Endodermal cell (in vitro differentiated cells): Measurements from ENCODE around the gene IL31RA. TPM values are rescaled to one million over a fixed set of nuclear protein-coding genes. Genes with fewer than 3 reads are reported as not detected.
"Not testable (repeated sequence)": the region's sequence is repeated elsewhere in the genome, so short reads cannot be mapped to it uniquely, and the experiment has no call there.

Experiments used
- DNase-seq: peaks from one replicate; pipeline ENCODE4 v3.0.0-alpha.2; 2017
- H3K27ac ChIP-seq: 2 replicates; pipeline ENCODE4 v1.5.1; 2013; ENCODE audit warnings: mild to moderate bottlenecking, low read depth, low read length, moderate library complexity
- H3K27me3 ChIP-seq: 2 replicates; pipeline ENCODE4 v1.6.1; 2013; ENCODE audit warnings: mild to moderate bottlenecking, low read length, moderate library complexity; ENCODE audit not compliant: insufficient read depth, control insufficient read depth, poor library complexity, severe bottlenecking
- H3K36me3 ChIP-seq: 2 replicates; pipeline ENCODE4 v1.7.0; 2013; ENCODE audit warnings: mild to moderate bottlenecking, low read length, moderate library complexity; ENCODE audit not compliant: control insufficient read depth, insufficient read depth
- H3K4me1 ChIP-seq: one replicate; pipeline ENCODE4 v1.7.0; 2013; ENCODE audit warnings: low read length; ENCODE audit not compliant: control insufficient read depth, insufficient read depth
- H3K4me3 ChIP-seq: 2 replicates; pipeline ENCODE4 v1.5.1; 2013; ENCODE audit warnings: mild to moderate bottlenecking, low read length, moderate library complexity
- H3K9ac ChIP-seq: 2 replicates; pipeline ENCODE4 v1.6.1; 2013; ENCODE audit warnings: mild to moderate bottlenecking, low read length, moderate library complexity; ENCODE audit not compliant: poor library complexity, severe bottlenecking; ENCODE audit errors: extremely low read depth
- H3K9me3 ChIP-seq: 2 replicates; pipeline ENCODE4 v1.6.1; 2013; ENCODE audit warnings: mild to moderate bottlenecking, low read length, moderate library complexity; ENCODE audit not compliant: control insufficient read depth
- H3K27ac Mint-ChIP-seq: 2 replicates; pipeline ENCODE4 v1.8.0; 2020; ENCODE audit warnings: mixed read lengths
- H3K27me3 Mint-ChIP-seq: 2 replicates; pipeline ENCODE4 v1.8.0; 2021; ENCODE audit warnings: mild to moderate bottlenecking, mixed read lengths; ENCODE audit not compliant: insufficient read depth
- H3K36me3 Mint-ChIP-seq: 2 replicates; pipeline ENCODE4 v1.8.0; 2020; ENCODE audit warnings: low read depth, mixed read lengths
- H3K4me1 Mint-ChIP-seq: 2 replicates; pipeline ENCODE4 v1.8.0; 2020; ENCODE audit warnings: mixed read lengths
- H3K4me3 Mint-ChIP-seq: 2 replicates; pipeline ENCODE4 v1.8.0; 2020; ENCODE audit warnings: mild to moderate bottlenecking, moderate library complexity, mixed read lengths
- H3K9me3 Mint-ChIP-seq: 2 replicates; pipeline ENCODE4 v1.8.0; 2020; ENCODE audit warnings: mild to moderate bottlenecking, mixed read lengths
- WGBS, 2 experiments: methylation state at CpG; one replicate each; pipeline versions ENCODE4 v1.1.5 to v1.1.7; 2013; ENCODE audit warnings: missing lambda C conversion rate in 2 of 2, mixed read lengths in 1 of 2; ENCODE audit not compliant: insufficient coverage in 1 of 2, insufficient read length in 1 of 2; 5-methylcytosine and 5-hydroxymethylcytosine counted together
- total RNA-seq, 2 donors: library from RNA; stranded (reverse); fragmentation: NEBNext Ultra II Directional in 1 of 2; extraction: Animal tissue kit (Norgen Biotek cat#: 25700) in 1 of 2; gene quantifications; 2 replicates in 1 of 2; 3 replicates in 1 of 2; pipeline ENCODE4 v1.2.1, GENCODE V29; 2021
- TF ChIP-seq, protein P1 (sequence below): fragments of 200-600 bp; sonication (generic); conservative IDR thresholded peaks from 2 replicates; pipeline ENCODE4 v1.5.0; 2021; ENCODE audit warnings: antibody characterized with exemption, mild to moderate bottlenecking

IL31RA gene
- total RNA-seq, 2 donors from 2014 or later: not detected

- peaks cover 6% of the 10 kb centered on the region for H3K36me3 Mint-ChIP-seq
- TF ChIP-seq, protein P1, sequence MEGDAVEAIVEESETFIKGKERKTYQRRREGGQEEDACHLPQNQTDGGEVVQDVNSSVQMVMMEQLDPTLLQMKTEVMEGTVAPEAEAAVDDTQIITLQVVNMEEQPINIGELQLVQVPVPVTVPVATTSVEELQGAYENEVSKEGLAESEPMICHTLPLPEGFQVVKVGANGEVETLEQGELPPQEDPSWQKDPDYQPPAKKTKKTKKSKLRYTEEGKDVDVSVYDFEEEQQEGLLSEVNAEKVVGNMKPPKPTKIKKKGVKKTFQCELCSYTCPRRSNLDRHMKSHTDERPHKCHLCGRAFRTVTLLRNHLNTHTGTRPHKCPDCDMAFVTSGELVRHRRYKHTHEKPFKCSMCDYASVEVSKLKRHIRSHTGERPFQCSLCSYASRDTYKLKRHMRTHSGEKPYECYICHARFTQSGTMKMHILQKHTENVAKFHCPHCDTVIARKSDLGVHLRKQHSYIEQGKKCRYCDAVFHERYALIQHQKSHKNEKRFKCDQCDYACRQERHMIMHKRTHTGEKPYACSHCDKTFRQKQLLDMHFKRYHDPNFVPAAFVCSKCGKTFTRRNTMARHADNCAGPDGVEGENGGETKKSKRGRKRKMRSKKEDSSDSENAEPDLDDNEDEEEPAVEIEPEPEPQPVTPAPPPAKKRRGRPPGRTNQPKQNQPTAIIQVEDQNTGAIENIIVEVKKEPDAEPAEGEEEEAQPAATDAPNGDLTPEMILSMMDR: no peak
- WGBS, 2 experiments: 94 to 96% methylated on average over 4 to 6 of the region's 6 CpGs
These were observed 84.2 kb downstream of the IL31RA start for GRCh38 chr5:55935371-55935770.

DNA sequence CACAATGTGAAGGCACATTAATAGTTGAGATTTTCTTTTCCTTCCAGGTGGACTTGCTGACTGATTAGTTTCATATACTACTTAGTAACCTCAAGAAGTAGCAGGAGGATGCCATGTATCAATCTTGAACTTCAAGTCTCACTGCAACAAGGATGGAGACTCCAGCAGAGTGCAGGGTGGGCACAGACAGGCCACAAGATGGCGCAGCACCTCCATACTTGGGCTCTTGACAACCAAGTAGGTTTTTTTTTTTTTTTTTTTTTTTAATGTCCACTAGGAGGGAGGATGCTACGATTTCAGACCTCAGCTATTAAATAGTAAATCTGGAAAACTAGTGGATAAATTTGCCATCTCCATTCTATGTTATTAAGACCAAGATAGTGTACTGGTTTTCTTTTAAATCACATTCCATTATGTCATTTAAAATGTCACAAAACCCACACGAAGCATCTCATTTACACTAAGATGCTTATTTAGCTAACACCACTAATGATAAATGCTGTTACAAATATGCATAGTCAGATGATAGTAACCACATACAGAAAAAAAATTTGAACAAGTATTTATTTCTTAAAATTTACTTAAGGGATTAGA is 85.0 kb downstream of the IL31RA start:
- H3K27me3 ChIP-seq: no peaks in the 10 kb centered on the region
- no peaks in the 10 kb centered on the region for H3K4me1 ChIP-seq
- H3K27ac Mint-ChIP-seq: no peak overlapping the region
- H3K27ac ChIP-seq: no peak overlapping the region
- no peaks in the 10 kb centered on the region for H3K4me1 Mint-ChIP-seq
- H3K27me3 Mint-ChIP-seq: no peaks in the 10 kb centered on the region
- H3K9me3 ChIP-seq: no peaks in the 10 kb centered on the region
- H3K4me3 ChIP-seq: no peak overlapping the region
- H3K9me3 Mint-ChIP-seq: no peaks in the 10 kb centered on the region
- no peak overlapping the region for H3K9ac ChIP-seq
- TF ChIP-seq, protein P1: peak; percentile 94
- WGBS, 2 experiments: 0 to 80% methylated on average over 1 of the region's 3 CpGs
- DNase-seq: peak; percentile 95
- no peak overlapping the region for H3K4me3 Mint-ChIP-seq
- peaks cover 46% of the 10 kb centered on the region for H3K36me3 ChIP-seq
- peaks cover 9% of the 10 kb centered on the region for H3K36me3 Mint-ChIP-seq

More at GRCh38 chr5:55935371-55935770, 84.2 kb downstream of the IL31RA start:
- Histone ChIP-seq H3K9ac (no peak overlapping the region), H3K4me3 (no peak overlapping the region), H3K9me3 (no peaks in the 10 kb centered on the region), H3K4me1 (no peaks in the 10 kb centered on the region), H3K27ac (no peak overlapping the region), H3K27me3 (no peaks in the 10 kb centered on the region), H3K36me3 (peaks cover 38% of the 10 kb centered on the region)
- Mint-ChIP-seq H3K9me3 (no peaks in the 10 kb centered on the region), H3K4me3 (no peak overlapping the region), H3K27me3 (no peaks in the 10 kb centered on the region), H3K27ac (no peak overlapping the region), H3K4me1 (no peaks in the 10 kb centered on the region)
- no peak for DNase-seq

GRCh38 chr5:55937598-55937997 is 86.4 kb downstream of the IL31RA start:
- H3K27ac Mint-ChIP-seq, H3K27me3 ChIP-seq, H3K27me3 Mint-ChIP-seq, H3K4me3 Mint-ChIP-seq, H3K4me1 ChIP-seq, H3K4me1 Mint-ChIP-seq, H3K9me3 Mint-ChIP-seq, H3K27ac ChIP-seq, H3K4me3 ChIP-seq, DNase-seq, H3K9ac ChIP-seq, H3K9me3 ChIP-seq: not testable (repeated sequence)
- peaks cover 15% of the 10 kb centered on the region for H3K36me3 Mint-ChIP-seq
- H3K36me3 ChIP-seq: peaks cover 60% of the 10 kb centered on the region

DNA sequence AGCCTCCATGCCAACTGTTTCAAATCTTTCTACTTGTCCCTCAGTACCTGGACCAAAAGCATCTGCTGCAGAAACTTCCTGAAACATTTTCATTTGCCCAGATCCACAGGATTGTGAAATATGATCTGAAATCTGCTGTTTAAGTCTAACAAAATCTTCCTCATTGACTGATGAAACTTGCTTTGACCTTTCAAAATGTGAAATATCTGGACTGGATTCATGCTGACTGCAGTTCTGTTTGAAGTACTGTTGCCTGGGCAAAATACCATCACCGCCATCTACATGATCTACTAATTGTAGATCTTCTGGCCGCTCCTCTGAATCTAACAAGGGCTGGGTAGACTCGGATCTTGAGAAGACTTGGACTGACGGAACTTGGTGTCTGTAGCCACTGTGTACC is 90.0 kb downstream of the IL31RA start:
- not testable (repeated sequence) for H3K9me3 ChIP-seq, H3K4me3 Mint-ChIP-seq, H3K27me3 ChIP-seq, H3K27ac ChIP-seq, H3K4me3 ChIP-seq, DNase-seq, H3K27me3 Mint-ChIP-seq, H3K27ac Mint-ChIP-seq, H3K4me1 ChIP-seq, H3K4me1 Mint-ChIP-seq, H3K9me3 Mint-ChIP-seq, H3K9ac ChIP-seq
- H3K36me3 Mint-ChIP-seq: peaks cover 35% of the 10 kb centered on the region
- H3K36me3 ChIP-seq: peaks cover 76% of the 10 kb centered on the region
- WGBS, 2 experiments: 98 to 100% methylated on average over 4 of the region's 4 CpGs
